Upper lobe of left lung (tissue), 6 donors: ENCODE measurements around the gene SOCS7. TPM values are rescaled to one million over a fixed set of nuclear protein-coding genes. Genes with fewer than 3 reads are reported as not detected.

Source experiments
- ATAC-seq, 2 donors: fragments of 200-7000 bp; cut with Tn5 transposase; one replicate each; pipeline ENCODE4 v1.9.1; 2022; ENCODE audit warnings: mild to moderate bottlenecking in 2 of 2, moderate library complexity in 2 of 2; ENCODE audit not compliant: low FRiP score in 2 of 2
- DNase-seq, 2 donors: peaks; one replicate each; pipeline ENCODE4 v3.0.0-alpha.2; 2019 to 2020
- H3K27ac ChIP-seq, 4 donors: fragments of 200-600 bp; sonication (generic); one replicate each; pipeline ENCODE4 v1.5.1; 2016 to 2019
- H3K27me3 ChIP-seq, 4 donors: fragments of 200-600 bp; sonication (generic); one replicate each; pipeline ENCODE4 v1.5.1; 2017 to 2019
- H3K36me3 ChIP-seq, 4 donors: fragments of 200-600 bp; sonication (generic); one replicate each; pipeline ENCODE4 v1.5.1; 2016 to 2019
- H3K4me1 ChIP-seq, 4 donors: fragments of 200-600 bp; sonication (generic); one replicate each; pipeline ENCODE4 v1.5.1; 2018 to 2019
- H3K4me3 ChIP-seq, 4 donors: fragments of 200-600 bp; sonication (generic); one replicate each; pipeline ENCODE4 v1.5.1; 2017 to 2019; ENCODE audit warnings: mild to moderate bottlenecking in 2 of 4, moderate library complexity in 1 of 4
- H3K9me3 ChIP-seq, 4 donors: fragments of 200-600 bp; sonication (generic); one replicate each; pipeline ENCODE4 v1.5.1; 2018 to 2019
- EP300 ChIP-seq, 4 donors: sonication (generic); formaldehyde crosslinking; IDR thresholded peaks; one replicate each; pipeline ENCODE4 v1.5.1; 2017; ENCODE audit warnings: antibody characterized with exemption in 4 of 4, control low read depth in 2 of 4
- POLR2A ChIP-seq, 4 donors: fragments of 450-650 bp; IDR thresholded peaks; one replicate each; pipeline ENCODE4 v1.5.1; 2016 to 2017; ENCODE audit warnings: antibody characterized with exemption in 4 of 4, mild to moderate bottlenecking in 2 of 4
- POLR2AphosphoS5 ChIP-seq, 2 donors: sonication (generic); formaldehyde crosslinking; IDR thresholded peaks; one replicate each; pipeline ENCODE4 v1.5.1; 2017; ENCODE audit warnings: antibody characterized with exemption in 2 of 2
- WGBS, 2 donors: methylation state at CpG; one replicate each; pipeline ENCODE4 v1.1.5; 2017 to 2018; 5-methylcytosine and 5-hydroxymethylcytosine counted together
- total RNA-seq, 6 donors: library from RNA; depleted of rRNA in 4 of 6; stranded (reverse); fragments of >200 nt in 4 of 6; gene quantifications; one replicate each; pipeline versions ENCODE4 v1.1.0 to v1.2.1, GENCODE V29; 2016 to 2021
- TF ChIP-seq, protein P1 (sequence below), 6 experiments: fragments of 450-650 bp in 4 of 6; fragments of 200-600 bp in 2 of 6; sonication (generic) in 2 of 6; IDR thresholded peaks; one replicate each; pipeline ENCODE4 v1.5.1; 2016 to 2019; ENCODE audit warnings: antibody characterized with exemption in 6 of 6
- donor health status: DM: no; HTN: no; CAD: no; lungs with moderate emphysema.
- donor health status: DM: no; HTN: yes; CAD: no; lungs with severe emphysema.

SOCS7 gene
- total RNA-seq, 6 donors from 2014 or later: 17.5 to 40.4 (median 23.3) TPM

- DNase-seq: no peak
- Histone ChIP-seq H3K9me3 (no peaks in the 10 kb centered on the region), H3K27ac (peak overlapping the region; percentile 79 to 89 (median 84)), H3K4me1 (peaks cover 62 to 90% (median 67%) of the 10 kb centered on the region in 4 donors), H3K4me3 (peak overlapping the region in 3 of 4 donors; percentile 9 to 27 (median 19)), H3K36me3 (no peaks in the 10 kb centered on the region), H3K27me3 (no peaks in the 10 kb centered on the region)
- WGBS, 2 donors: 50 to 56% methylated on average over 5 to 9 of the region's 10 CpGs
- ATAC-seq: peak in 1 of 2 donors; percentile 73
- TF ChIP-seq POLR2A (IDR thresholded peaks at IDR 0.05) (no peak), EP300 (IDR thresholded peaks at IDR 0.05) (peak in 2 of 4 donors; percentile 20 to 77), POLR2AphosphoS5 (IDR thresholded peaks at IDR 0.05) (peak; percentile 57 to 64)
- TF ChIP-seq, protein P1, sequence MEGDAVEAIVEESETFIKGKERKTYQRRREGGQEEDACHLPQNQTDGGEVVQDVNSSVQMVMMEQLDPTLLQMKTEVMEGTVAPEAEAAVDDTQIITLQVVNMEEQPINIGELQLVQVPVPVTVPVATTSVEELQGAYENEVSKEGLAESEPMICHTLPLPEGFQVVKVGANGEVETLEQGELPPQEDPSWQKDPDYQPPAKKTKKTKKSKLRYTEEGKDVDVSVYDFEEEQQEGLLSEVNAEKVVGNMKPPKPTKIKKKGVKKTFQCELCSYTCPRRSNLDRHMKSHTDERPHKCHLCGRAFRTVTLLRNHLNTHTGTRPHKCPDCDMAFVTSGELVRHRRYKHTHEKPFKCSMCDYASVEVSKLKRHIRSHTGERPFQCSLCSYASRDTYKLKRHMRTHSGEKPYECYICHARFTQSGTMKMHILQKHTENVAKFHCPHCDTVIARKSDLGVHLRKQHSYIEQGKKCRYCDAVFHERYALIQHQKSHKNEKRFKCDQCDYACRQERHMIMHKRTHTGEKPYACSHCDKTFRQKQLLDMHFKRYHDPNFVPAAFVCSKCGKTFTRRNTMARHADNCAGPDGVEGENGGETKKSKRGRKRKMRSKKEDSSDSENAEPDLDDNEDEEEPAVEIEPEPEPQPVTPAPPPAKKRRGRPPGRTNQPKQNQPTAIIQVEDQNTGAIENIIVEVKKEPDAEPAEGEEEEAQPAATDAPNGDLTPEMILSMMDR (IDR thresholded peaks at IDR 0.05): no peak
Observed at GRCh38 chr17:38451030-38451839, 99.6 kb downstream of the SOCS7 start.

GRCh38 chr17:38451840-38452529, 100.3 kb downstream of the SOCS7 start:
- peaks cover 63 to 90% (median 69%) of the 10 kb centered on the region in 4 donors for H3K4me1 ChIP-seq
- peak overlapping the region in 3 of 4 donors; percentile 9 to 27 (median 19) for H3K4me3 ChIP-seq
- H3K36me3 ChIP-seq: no peaks in the 10 kb centered on the region
- 32 to 41% methylated on average over 18 of the region's 18 CpGs for WGBS, 2 donors
- no peak for DNase-seq
- no peaks in the 10 kb centered on the region for H3K9me3 ChIP-seq
- TF ChIP-seq EP300 (IDR thresholded peaks at IDR 0.05): no peak
- TF ChIP-seq, protein P1 (IDR thresholded peaks at IDR 0.05): no peak
- TF ChIP-seq POLR2A (IDR thresholded peaks at IDR 0.05): no peak
- TF ChIP-seq POLR2AphosphoS5 (IDR thresholded peaks at IDR 0.05): no peak
- ATAC-seq: peak in 1 of 2 donors; percentile 12
- H3K27me3 ChIP-seq: no peaks in the 10 kb centered on the region
- H3K27ac ChIP-seq: peak overlapping the region; percentile 79 to 89 (median 84)

DNA sequence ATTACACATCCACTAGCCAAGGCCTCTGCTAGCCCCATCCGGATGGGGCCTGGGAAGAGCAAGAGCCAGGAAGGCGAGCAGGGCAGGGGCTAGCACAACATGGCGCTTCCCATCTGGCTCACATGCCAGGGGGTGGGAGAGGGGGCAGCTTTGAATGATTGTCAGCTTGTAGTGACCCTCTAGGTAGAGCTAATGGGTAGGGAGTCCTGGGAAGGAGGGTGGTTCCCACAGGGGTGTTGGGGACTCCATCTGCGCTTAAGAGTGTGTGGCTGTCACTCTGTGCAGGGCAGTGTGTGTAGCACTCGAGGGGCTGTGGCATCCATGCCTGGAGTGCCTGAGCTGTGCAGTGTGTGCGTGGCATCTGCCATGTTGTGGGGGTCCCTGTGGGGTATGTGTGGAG, 101.1 kb downstream of the SOCS7 start:
- no peak for TF ChIP-seq EP300 (IDR thresholded peaks at IDR 0.05)
- no peak for TF ChIP-seq POLR2AphosphoS5 (IDR thresholded peaks at IDR 0.05)
- TF ChIP-seq, protein P1 (IDR thresholded peaks at IDR 0.05): no peak
- peaks cover 58 to 84% (median 67%) of the 10 kb centered on the region in 4 donors for H3K4me1 ChIP-seq
- DNase-seq: no peak
- H3K4me3 ChIP-seq: no peak overlapping the region
- no peaks in the 10 kb centered on the region for H3K27me3 ChIP-seq
- no peak for ATAC-seq
- H3K27ac ChIP-seq: peak overlapping the region; percentile 79 to 89 (median 84)
- H3K9me3 ChIP-seq: no peaks in the 10 kb centered on the region
- H3K36me3 ChIP-seq: no peaks in the 10 kb centered on the region
- WGBS, 2 donors: 83 to 100% methylated on average over 4 to 6 of the region's 6 CpGs

DNA sequence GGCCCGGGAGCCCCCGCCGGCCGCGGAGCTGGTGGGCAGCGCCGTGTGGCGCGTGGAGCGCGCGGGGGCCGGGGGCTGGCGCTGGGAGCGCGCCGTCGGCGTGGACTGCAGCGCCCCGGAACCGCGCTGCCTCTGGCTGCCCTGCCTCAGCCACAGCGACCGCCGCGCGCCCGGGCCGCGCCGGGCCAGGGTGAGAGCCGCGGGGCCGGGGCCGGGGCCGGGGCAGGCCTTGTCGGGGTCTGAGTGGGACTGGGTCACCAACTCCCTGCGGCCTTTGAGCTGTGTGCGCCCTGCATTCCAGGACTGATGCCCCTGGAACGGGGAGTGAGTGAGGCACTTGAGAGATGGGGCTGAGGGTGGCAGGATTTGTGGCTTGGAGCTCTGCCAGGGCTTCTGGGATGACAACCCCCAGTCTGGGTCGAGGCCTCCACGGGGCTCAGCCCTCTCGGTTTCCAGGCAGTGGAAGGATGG, 102.3 kb downstream of the SOCS7 start:
- no peak for TF ChIP-seq EP300 (IDR thresholded peaks at IDR 0.05)
- peak in 1 of 4 donors; percentile 17 for TF ChIP-seq POLR2A (IDR thresholded peaks at IDR 0.05)
- TF ChIP-seq POLR2AphosphoS5 (IDR thresholded peaks at IDR 0.05): no peak
- Histone ChIP-seq H3K9me3 (no peaks in the 10 kb centered on the region), H3K27ac (peak overlapping the region; percentile 77 to 87 (median 80)), H3K36me3 (peaks cover 0 to 11% (median 7%) of the 10 kb centered on the region in 4 donors), H3K4me1 (peaks cover 52 to 73% (median 62%) of the 10 kb centered on the region in 4 donors), H3K4me3 (peak overlapping the region; percentile 35 to 52 (median 44)), H3K27me3 (no peaks in the 10 kb centered on the region)
- ATAC-seq (peak in 1 of 2 donors; percentile 29), DNase-seq (peak in 1 of 2 donors; percentile 83)
- 2 to 12% methylated on average over 9 to 23 of the region's 44 CpGs for WGBS, 2 donors

GRCh38 chr17:38454532-38454931, 102.9 kb downstream of the SOCS7 start:
- TF ChIP-seq POLR2A (IDR thresholded peaks at IDR 0.05) (no peak), EP300 (IDR thresholded peaks at IDR 0.05) (no peak), POLR2AphosphoS5 (IDR thresholded peaks at IDR 0.05) (peak; percentile 60 to 70)
- TF ChIP-seq, protein P1 (IDR thresholded peaks at IDR 0.05): no peak
- no peaks in the 10 kb centered on the region for H3K27me3 ChIP-seq
- WGBS, 2 donors: 17 to 23% methylated on average over 1 to 12 of the region's 12 CpGs
- peak overlapping the region; percentile 35 to 52 (median 44) for H3K4me3 ChIP-seq
- peak in 1 of 2 donors; percentile 91 for DNase-seq
- peak; percentile 52 to 53 for ATAC-seq
- no peaks in the 10 kb centered on the region for H3K9me3 ChIP-seq
- H3K4me1 ChIP-seq: peaks cover 50 to 68% (median 58%) of the 10 kb centered on the region in 4 donors
- H3K27ac ChIP-seq: peak overlapping the region; percentile 77 to 87 (median 80)
- peaks cover 0 to 17% (median 9%) of the 10 kb centered on the region in 4 donors for H3K36me3 ChIP-seq
